Smooth muscle cell (in vitro differentiated cells): ENCODE data around the gene GOLGB1. TPM values are rescaled to one million over a fixed set of nuclear protein-coding genes. Genes with fewer than 3 reads are reported as not detected.

Experiments
- DNase-seq: peaks from one replicate; lab custom pipeline; 2025; ENCODE audit not compliant: unreplicated experiment; lab: John Stamatoyannopoulos, UW
- H2AFZ ChIP-seq: fragments of 200-600 bp; sonication (generic); 2 replicates; pipeline ENCODE4 v1.6.0; 2016; ENCODE audit warnings: antibody characterized with exemption, low read depth, mild to moderate bottlenecking
- H3F3A ChIP-seq: fragments of 200-600 bp; sonication (generic); 2 replicates; pipeline ENCODE4 v1.6.0; 2017; ENCODE audit warnings: antibody characterized with exemption, low read depth
- H3K27ac ChIP-seq: fragments of 200-600 bp; sonication (generic); 2 replicates; pipeline ENCODE4 v1.5.1; 2016; ENCODE audit warnings: low read depth, mild to moderate bottlenecking
- H3K27me3 ChIP-seq: fragments of 200-600 bp; sonication (generic); 2 replicates; pipeline ENCODE4 v1.6.1; 2016; ENCODE audit warnings: low read depth, mild to moderate bottlenecking
- H3K36me3 ChIP-seq: fragments of 200-600 bp; sonication (generic); 2 replicates; pipeline ENCODE4 v1.5.1; 2016; ENCODE audit warnings: low read depth
- H3K4me1 ChIP-seq: fragments of 200-600 bp; sonication (generic); 2 replicates; pipeline ENCODE4 v1.5.1; 2016; ENCODE audit warnings: low read depth
- H3K4me2 ChIP-seq: fragments of 200-600 bp; sonication (generic); 2 replicates; pipeline ENCODE4 v1.6.0; 2016; ENCODE audit warnings: mild to moderate bottlenecking
- H3K4me3 ChIP-seq: fragments of 200-600 bp; sonication (generic); 2 replicates; pipeline ENCODE4 v1.5.1; 2016; ENCODE audit warnings: mild to moderate bottlenecking
- H3K79me2 ChIP-seq: fragments of 200-600 bp; sonication (generic); 2 replicates; pipeline ENCODE4 v1.6.0; 2016; ENCODE audit warnings: low read depth, mild to moderate bottlenecking
- H3K9ac ChIP-seq: fragments of 200-600 bp; sonication (generic); 2 replicates; pipeline ENCODE4 v1.6.0; 2016; ENCODE audit warnings: low read depth
- H3K9me3 ChIP-seq: fragments of 200-600 bp; sonication (generic); replicated peaks from 2 replicates; pipeline ENCODE4 v1.5.1; 2016; ENCODE audit warnings: low read depth
- H4K20me1 ChIP-seq: fragments of 200-600 bp; sonication (generic); 2 replicates; pipeline ENCODE4 v1.6.0; 2016; ENCODE audit warnings: low read depth
- CTCF ChIP-seq: fragments of 200-600 bp; sonication (generic); IDR thresholded peaks from 2 replicates; pipeline ENCODE4 v1.5.1; 2017; ENCODE audit warnings: borderline replicate concordance, mild to moderate bottlenecking, antibody characterized with exemption; ENCODE audit not compliant: insufficient read depth, poor library complexity, severe bottlenecking
- WGBS: methylation state at CpG from one replicate; pipeline ENCODE4 v1.1.7; 2016; ENCODE audit warnings: low lambda C conversion rate; 5-methylcytosine and 5-hydroxymethylcytosine counted together
- polyA plus RNA-seq: library from polyadenylated mRNA; unstranded; fragments of >200 nt; fragmentation: Nextera tagmentation; extraction: Ambion mirVana; gene quantifications from 2 replicates; pipeline ENCODE4 v1.2.1, GENCODE V29; 2016
- total RNA-seq: library from RNA; depleted of rRNA; stranded (reverse); fragments of >200 nt; gene quantifications from 2 replicates; pipeline ENCODE4 v1.2.3, GENCODE V29; 2014

Gene GOLGB1
- total and polyA plus RNA-seq, 2 experiments from 2014 or later = 41.9 to 68.5 TPM

- Histone ChIP-seq H3K4me3 (no peak overlapping the region), H3K4me1 (no peaks in the 10 kb centered on the region), H3K36me3 (no peaks in the 10 kb centered on the region), H3K9me3 (no peaks in the 10 kb centered on the region), H3K27me3 (no peaks in the 10 kb centered on the region), H4K20me1 (no peaks in the 10 kb centered on the region), H3F3A (no peaks in the 10 kb centered on the region), H3K27ac (no peak overlapping the region), H2AFZ (no peak overlapping the region), H3K4me2 (no peak overlapping the region), H3K79me2 (no peaks in the 10 kb centered on the region), H3K9ac (no peak overlapping the region)
- WGBS = 97% methylated on average over 2 of the region's 2 CpGs
- no peak for TF ChIP-seq CTCF
- no peak for DNase-seq
Measured at GRCh38 chr3:121641127-121641526, 108.4 kb downstream of the GOLGB1 start.

GRCh38 chr3:121637922-121638321 is 111.6 kb downstream of the GOLGB1 start:
- Histone ChIP-seq H3K27me3 (no peaks in the 10 kb centered on the region), H2AFZ (no peak overlapping the region), H3K9ac (no peak overlapping the region), H3K4me3 (no peak overlapping the region), H3K4me1 (no peaks in the 10 kb centered on the region), H3F3A (no peaks in the 10 kb centered on the region), H4K20me1 (no peaks in the 10 kb centered on the region), H3K4me2 (no peak overlapping the region), H3K9me3 (no peaks in the 10 kb centered on the region), H3K79me2 (no peaks in the 10 kb centered on the region), H3K36me3 (no peaks in the 10 kb centered on the region), H3K27ac (no peak overlapping the region)
- no peak for TF ChIP-seq CTCF
- WGBS = 94% methylated on average over 1 of the region's 1 CpG
- no peak for DNase-seq

GRCh38 chr3:121630355-121630754 is 119.2 kb downstream of the GOLGB1 start:
- Histone ChIP-seq H3K79me2 (no peaks in the 10 kb centered on the region), H3K36me3 (no peaks in the 10 kb centered on the region), H3K27me3 (no peaks in the 10 kb centered on the region), H3K27ac (no peak overlapping the region), H3K4me2 (no peak overlapping the region), H4K20me1 (no peaks in the 10 kb centered on the region), H3F3A (no peaks in the 10 kb centered on the region), H3K9ac (no peak overlapping the region), H3K9me3 (no peaks in the 10 kb centered on the region), H3K4me1 (no peaks in the 10 kb centered on the region), H3K4me3 (no peak overlapping the region), H2AFZ (no peak overlapping the region)
- TF ChIP-seq CTCF = no peak
- WGBS = 78% methylated on average over 1 of the region's 1 CpG
- DNase-seq = no peak

- Histone ChIP-seq H3K4me3 (no peak overlapping the region), H3K9me3 (no peaks in the 10 kb centered on the region), H3K4me1 (no peaks in the 10 kb centered on the region), H3K79me2 (no peaks in the 10 kb centered on the region), H3F3A (no peaks in the 10 kb centered on the region), H4K20me1 (no peaks in the 10 kb centered on the region), H3K9ac (no peak overlapping the region), H3K36me3 (no peaks in the 10 kb centered on the region), H2AFZ (no peak overlapping the region), H3K27ac (no peak overlapping the region), H3K27me3 (no peaks in the 10 kb centered on the region), H3K4me2 (no peak overlapping the region)
- TF ChIP-seq CTCF = no peak
- 87% methylated on average over 6 of the region's 6 CpGs for WGBS
- no peak for DNase-seq
Measured at GRCh38 chr3:121629601-121630000, 119.9 kb downstream of the GOLGB1 start.
